Measurements from ENCODE around the gene LIPE.

The LIPE gene

DNA sequence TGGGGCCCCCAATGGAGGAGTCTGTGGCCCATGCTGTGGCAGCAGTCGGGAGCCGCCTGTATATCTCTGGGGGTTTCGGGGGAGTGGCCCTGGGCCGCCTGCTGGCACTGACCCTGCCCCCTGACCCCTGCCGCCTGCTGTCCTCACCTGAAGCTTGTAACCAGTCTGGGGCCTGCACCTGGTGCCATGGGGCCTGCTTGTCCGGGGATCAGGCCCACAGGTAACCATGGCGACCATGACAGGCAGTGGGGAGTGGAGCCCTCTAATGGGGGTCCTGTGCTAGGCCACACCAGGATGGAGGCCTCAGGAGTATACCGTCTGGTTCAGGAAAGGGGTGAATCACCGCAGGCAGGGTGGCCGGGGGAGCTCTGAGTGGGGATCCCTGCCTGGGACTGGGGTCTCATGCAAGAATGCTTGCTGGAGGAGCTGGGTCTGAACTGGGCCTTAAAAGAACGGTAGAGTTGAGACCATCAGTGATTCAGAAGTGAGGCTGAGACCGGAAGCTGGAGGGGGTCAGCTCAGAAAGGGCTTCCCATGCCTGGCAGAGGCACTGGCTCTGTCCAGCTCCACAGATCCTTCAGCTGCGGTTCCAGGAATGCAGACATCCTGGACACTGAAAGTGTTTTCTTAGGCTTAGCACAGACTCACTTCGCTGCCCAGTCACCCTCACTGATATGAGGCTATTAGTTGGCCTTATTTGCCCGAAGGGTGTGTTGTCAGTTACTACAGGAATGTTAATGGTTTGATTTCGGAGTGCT lies 66.2 kb downstream of the LIPE start:
- no peak overlapping the region for H3K4me3 ChIP-seq (ENCODE audit: low read depth, low read length)

DNA sequence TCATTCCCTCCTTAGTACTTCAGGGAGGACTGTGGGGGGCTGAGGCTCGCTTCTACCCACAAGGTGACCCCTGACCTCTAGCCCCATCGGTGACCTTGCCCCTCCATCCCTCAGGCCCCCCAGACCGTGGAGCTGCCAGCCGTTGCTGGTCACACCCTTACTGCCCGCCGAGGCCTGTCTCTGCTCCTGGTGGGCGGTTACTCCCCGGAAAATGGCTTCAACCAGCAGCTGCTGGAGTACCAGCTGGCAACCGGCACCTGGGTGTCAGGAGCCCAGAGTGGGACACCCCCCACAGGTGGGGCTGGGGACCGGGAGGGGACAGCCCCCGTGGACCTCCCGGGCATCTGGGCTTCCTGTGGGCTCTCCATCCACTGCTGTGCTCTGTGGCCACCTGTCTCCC lies 69.9 kb downstream of the LIPE start:
- no peak overlapping the region for H3K4me3 ChIP-seq (ENCODE audit: low read depth, low read length)

DNA sequence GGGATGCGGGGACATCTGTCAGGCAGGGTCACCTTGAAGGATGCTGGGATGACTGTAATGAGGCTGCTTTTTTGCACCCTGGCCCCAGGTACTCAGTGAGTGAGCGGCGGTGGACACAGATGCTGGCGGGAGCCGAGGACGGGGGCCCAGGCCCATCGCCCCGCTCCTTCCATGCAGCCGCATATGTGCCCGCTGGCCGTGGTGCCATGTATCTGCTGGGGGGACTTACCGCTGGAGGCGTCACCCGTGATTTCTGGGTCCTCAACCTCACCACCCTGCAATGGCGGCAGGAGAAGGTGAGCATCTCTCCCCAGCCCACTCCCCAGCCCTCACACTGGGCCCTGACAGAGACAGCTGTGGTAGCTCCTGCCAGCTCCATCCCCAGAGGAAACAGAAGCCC lies 70.5 kb downstream of the LIPE start:
- no peak overlapping the region for H3K4me3 ChIP-seq (ENCODE audit: low read depth, low read length)

DNA sequence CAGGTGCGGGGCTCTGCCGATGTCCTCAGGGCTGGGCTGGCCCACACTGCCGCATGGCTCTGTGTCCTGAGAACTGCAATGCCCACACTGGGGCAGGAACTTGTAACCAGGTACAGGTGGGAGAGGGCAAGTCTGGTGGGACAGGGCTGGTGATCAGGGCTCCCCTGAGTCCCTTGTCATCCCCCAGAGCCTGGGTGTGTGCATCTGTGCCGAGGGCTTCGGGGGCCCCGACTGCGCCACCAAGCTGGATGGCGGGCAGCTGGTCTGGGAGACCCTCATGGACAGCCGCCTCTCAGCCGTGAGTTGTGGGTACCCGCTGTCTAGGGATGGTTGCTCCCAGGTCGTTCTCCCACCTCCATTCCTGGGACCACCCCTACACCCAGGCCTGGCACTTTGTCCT lies 71.3 kb downstream of the LIPE start:
- H3K4me3 ChIP-seq (ENCODE audit: low read depth, low read length), result no peak overlapping the region

DNA sequence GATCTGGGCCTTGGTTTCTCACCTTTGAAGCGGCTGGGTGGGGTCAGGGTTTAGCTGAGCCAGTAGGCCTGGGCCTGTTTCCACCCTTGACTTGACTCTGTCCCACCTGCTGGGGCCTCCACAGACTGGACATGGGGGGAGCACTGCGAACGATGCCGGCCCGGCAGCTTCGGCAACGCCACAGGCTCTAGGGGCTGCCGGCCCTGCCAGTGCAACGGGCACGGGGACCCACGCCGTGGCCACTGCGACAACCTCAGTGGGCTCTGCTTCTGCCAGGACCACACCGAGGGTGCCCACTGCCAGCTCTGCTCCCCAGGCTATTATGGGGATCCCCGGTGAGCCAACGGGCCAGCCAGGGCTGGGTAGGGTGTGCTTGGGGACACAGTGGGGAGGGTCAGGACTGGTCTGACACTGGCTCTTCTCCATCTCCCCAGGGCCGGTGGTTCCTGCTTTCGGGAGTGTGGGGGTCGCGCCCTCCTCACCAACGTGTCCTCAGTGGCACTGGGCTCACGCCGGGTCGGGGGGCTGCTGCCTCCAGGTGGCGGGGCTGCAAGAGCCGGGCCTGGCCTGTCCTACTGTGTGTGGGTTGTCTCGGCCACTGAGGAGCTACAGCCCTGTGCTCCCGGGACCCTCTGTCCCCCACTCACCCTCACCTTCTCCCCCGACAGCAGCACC lies 73.7 kb downstream of the LIPE start:
- H3K4me3 ChIP-seq (ENCODE audit: low read depth, low read length), result no peak overlapping the region

DNA sequence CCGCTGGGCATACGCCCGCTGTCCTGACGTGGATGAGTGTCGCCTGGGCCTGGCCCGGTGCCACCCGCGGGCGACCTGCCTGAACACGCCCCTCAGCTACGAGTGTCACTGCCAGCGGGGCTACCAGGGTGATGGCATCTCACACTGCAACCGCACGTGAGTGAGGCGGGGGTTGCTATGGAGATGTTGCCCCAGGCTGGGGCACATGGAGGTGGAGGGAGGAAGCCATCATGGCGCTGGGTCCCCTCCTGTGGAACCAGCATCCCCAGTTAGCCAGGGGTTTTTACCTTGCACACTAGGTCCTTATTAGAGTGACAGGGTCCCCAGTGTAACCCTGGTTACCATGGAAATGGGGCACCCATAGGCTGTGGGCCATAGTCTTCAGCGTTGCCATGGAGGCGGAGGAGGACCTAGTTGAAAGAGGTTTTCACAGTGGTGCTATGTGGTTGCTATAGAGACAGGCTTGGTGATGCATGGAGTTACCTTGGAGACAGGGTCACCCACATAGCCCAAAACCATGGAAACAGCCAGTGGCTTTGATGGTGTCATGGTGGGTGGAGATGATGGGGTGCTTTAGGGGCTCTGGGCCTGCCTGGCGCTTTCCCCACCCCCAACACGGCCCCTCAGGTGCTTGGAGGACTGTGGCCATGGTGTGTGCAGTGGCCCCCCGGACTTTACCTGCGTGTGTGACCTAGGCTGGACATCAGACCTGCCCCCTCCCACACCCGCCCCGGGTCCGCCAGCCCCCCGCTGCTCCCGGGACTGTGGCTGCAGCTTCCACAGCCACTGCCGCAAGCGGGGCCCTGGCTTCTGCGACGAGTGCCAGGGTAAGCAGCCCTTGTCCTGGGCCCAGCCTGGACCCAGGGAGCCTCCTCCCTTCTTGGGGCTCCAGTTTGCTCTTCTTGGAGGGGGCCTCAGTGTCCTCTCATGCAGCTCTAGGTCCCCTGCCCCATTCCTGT lies 74.6 kb downstream of the LIPE start:
- H3K4me3 ChIP-seq (ENCODE audit: low read depth, low read length), result no peak overlapping the region

Measured in iPS-11a (cell line).